Stimulated activated CD8-positive, alpha-beta memory T cell treated with anti-CD3 and anti-CD28 coated beads, Interleukin-4, amount 100 ng/mL, for 4 hours (primary cell): ENCODE data around the gene PACSIN2.

ENCODE experiments used
- DNase-seq, 2 donors: peaks; one replicate each; pipeline ENCODE4 v3.0.0-alpha.2; 2020; ENCODE audit warnings: low read depth in 2 of 2, low spot score in 1 of 2

Gene PACSIN2

GRCh38 chr22:42907404-42908373, 107.3 kb downstream of the PACSIN2 start:
- DNase-seq: no peak

- no peak for DNase-seq
These were observed 108.2 kb downstream of the PACSIN2 start for GRCh38 chr22:42906605-42907348.

GRCh38 chr22:42905702-42906183, 109.2 kb downstream of the PACSIN2 start:
- DNase-seq: no peak

GRCh38 chr22:42905217-42905616, 109.7 kb downstream of the PACSIN2 start:
- DNase-seq: no peak

GRCh38 chr22:42904050-42904449, 110.9 kb downstream of the PACSIN2 start:
- no peak for DNase-seq

- DNase-seq: no peak
These were observed 112.0 kb downstream of the PACSIN2 start for GRCh38 chr22:42902875-42903510.

GRCh38 chr22:42901790-42902508, 113.0 kb downstream of the PACSIN2 start:
- no peak for DNase-seq

- no peak for DNase-seq
These were observed 117.0 kb downstream of the PACSIN2 start for GRCh38 chr22:42897960-42898359.

GRCh38 chr22:42895541-42895981, 119.4 kb downstream of the PACSIN2 start:
- no peak for DNase-seq

- no peak for DNase-seq
These were observed 119.9 kb downstream of the PACSIN2 start for GRCh38 chr22:42895087-42895486.

- DNase-seq: no peak
These were observed 121.4 kb downstream of the PACSIN2 start for GRCh38 chr22:42893371-42894150.

GRCh38 chr22:42892571-42893316, 122.2 kb downstream of the PACSIN2 start:
- no peak for DNase-seq

- DNase-seq: no peak
These were observed 122.8 kb downstream of the PACSIN2 start for GRCh38 chr22:42892156-42892555.

GRCh38 chr22:42891696-42892095, 123.3 kb downstream of the PACSIN2 start:
- DNase-seq: no peak

GRCh38 chr22:42891008-42891407, 123.9 kb downstream of the PACSIN2 start:
- DNase-seq: no peak

- DNase-seq: no peak
These were observed 125.6 kb downstream of the PACSIN2 start for GRCh38 chr22:42889304-42889703.

- no peak for DNase-seq
These were observed 127.1 kb downstream of the PACSIN2 start for GRCh38 chr22:42887523-42888507.

- no peak for DNase-seq
These were observed 127.8 kb downstream of the PACSIN2 start for GRCh38 chr22:42887120-42887519.
